Epithelial cell of prostate (primary cell): ENCODE data around the gene LIN9.
"Not testable (repeated sequence)": the region's sequence is repeated elsewhere in the genome, so short reads cannot be mapped to it uniquely, and the experiment has no call there.

ENCODE experiments used
- DNase-seq: peaks from one replicate; pipeline ENCODE4 v3.0.0-alpha.2; 2011; ENCODE audit warnings: low read depth, low spot score
- H3K27ac ChIP-seq: fragments of 450-650 bp; 2 replicates; pipeline ENCODE4 v1.5.1; 2017; ENCODE audit warnings: mild to moderate bottlenecking

The LIN9 gene, protein sequence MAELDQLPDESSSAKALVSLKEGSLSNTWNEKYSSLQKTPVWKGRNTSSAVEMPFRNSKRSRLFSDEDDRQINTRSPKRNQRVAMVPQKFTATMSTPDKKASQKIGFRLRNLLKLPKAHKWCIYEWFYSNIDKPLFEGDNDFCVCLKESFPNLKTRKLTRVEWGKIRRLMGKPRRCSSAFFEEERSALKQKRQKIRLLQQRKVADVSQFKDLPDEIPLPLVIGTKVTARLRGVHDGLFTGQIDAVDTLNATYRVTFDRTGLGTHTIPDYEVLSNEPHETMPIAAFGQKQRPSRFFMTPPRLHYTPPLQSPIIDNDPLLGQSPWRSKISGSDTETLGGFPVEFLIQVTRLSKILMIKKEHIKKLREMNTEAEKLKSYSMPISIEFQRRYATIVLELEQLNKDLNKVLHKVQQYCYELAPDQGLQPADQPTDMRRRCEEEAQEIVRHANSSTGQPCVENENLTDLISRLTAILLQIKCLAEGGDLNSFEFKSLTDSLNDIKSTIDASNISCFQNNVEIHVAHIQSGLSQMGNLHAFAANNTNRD

GRCh38 chr1:226308723-226309397, at the start of gene LIN9:
Gene LIN9, minus strand, starts transcription at chr1:226309164. Its CDS starts 25 bp downstream, at chr1:226309139.
- H3K27ac ChIP-seq, result no peak within 1 kb of the TSS

DNA sequence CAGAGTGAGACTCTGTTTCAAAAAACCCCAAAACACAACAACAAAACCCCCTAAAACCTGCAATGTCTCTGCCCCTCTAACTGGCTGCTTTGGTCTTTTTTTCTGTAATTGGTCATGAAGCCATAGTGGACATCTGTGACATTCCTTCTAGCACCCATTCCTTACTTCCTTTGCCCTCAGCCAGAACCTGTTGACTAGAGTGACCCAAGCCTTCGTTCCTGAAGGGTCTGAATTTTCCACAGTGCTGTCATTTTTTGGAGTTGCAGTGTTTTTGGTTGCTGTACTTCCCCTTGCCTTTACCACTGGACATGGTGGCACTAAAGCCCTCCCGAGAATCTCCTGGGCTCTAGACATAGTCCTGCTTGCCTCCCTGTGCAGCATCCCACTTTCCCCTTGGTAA, 48.5 kb upstream of the LIN9 start:
- DNase-seq, result no peak
- H3K27ac ChIP-seq, result no peak overlapping the region

More at GRCh38 chr1:226308723-226309397, at the start of gene LIN9:
- DNase-seq, result peak; percentile 55

DNA sequence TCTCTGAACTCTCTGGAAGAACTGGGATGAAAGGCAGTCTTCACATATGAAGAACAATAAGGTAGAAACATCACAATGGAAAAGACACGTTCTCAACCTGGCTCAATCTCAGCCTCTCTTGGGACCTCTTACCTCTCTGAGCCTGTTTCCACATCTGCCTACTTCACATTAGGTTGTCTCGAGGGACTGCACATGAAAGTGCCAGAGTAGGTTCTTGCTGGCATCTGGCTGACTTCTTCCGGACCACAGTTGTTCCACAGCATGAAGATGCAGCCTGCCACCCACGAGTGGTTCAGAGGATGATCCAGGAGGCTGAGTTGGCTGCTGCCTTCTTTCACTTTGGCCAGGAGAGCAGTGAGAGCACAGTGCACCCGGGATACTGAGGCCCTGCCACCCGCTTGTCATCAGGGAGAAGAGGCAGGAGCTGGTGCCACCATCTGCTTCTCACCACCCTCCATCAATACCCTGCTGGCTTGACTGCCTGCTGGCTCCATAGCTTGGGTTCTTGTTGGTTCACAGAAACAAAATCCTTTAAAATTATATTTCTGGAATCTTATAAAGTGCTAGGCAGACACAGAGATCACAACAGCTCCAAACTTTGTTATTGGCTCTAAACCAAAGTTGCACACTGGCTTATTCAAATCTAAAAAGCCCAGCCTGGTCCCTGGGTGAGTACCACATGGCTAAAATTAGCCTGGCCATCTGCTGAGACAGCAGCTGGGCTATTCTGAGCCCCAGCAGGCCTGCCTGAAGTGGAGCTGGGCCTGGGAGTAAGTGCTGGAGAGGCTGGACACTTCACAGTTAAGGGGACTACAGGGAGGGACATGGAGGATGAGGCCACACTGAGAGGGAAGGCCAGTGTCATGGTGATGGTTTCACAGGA, 46.9 kb upstream of the LIN9 start:
- no peak overlapping the region for H3K27ac ChIP-seq

GRCh38 chr1:226355016-226355415, 46.1 kb upstream of the LIN9 start:
- no peak for DNase-seq
- no peak overlapping the region for H3K27ac ChIP-seq

More for the DNA sequence above, 46.9 kb upstream of the LIN9 start:
- DNase-seq, result no peak

GRCh38 chr1:226353698-226354525, 44.9 kb upstream of the LIN9 start:
- no peak overlapping the region for H3K27ac ChIP-seq
- DNase-seq, result no peak

GRCh38 chr1:226351709-226352108, 42.7 kb upstream of the LIN9 start:
- no peak overlapping the region for H3K27ac ChIP-seq
- no peak for DNase-seq

- no peak overlapping the region for H3K27ac ChIP-seq
These were observed 41.5 kb upstream of the LIN9 start for GRCh38 chr1:226350519-226350865.

GRCh38 chr1:226349801-226350518, 41.0 kb upstream of the LIN9 start:
- no peak for DNase-seq
- H3K27ac ChIP-seq, result no peak overlapping the region

More at GRCh38 chr1:226350519-226350865, 41.5 kb upstream of the LIN9 start:
- no peak for DNase-seq

GRCh38 chr1:226349081-226349480, 40.1 kb upstream of the LIN9 start:
- no peak for DNase-seq
- H3K27ac ChIP-seq, result no peak overlapping the region

GRCh38 chr1:226344441-226345259, 35.7 kb upstream of the LIN9 start:
- no peak overlapping the region for H3K27ac ChIP-seq
- no peak for DNase-seq

GRCh38 chr1:226342656-226343055, 33.7 kb upstream of the LIN9 start:
- no peak for DNase-seq
- no peak overlapping the region for H3K27ac ChIP-seq

DNA sequence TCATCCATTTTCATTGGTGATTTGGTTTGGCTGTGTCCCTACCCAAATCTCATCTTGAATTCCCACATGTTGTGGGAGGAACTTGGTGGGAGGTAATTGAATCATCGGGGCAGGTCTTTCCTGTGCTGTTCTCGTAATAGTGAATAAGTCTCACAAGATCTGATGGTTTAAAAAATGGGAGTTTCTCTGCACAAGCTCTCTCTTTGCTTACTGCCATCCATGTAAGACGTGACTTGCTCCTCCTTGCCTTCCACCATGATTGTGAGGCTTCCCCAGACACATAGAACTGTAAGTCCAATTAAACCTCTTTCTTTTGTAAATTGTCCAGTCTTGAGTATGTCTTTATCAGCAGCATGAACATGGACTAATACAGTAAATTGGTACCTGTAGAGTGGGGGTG, 31.1 kb upstream of the LIN9 start:
- not testable (repeated sequence) for H3K27ac ChIP-seq, DNase-seq

DNA sequence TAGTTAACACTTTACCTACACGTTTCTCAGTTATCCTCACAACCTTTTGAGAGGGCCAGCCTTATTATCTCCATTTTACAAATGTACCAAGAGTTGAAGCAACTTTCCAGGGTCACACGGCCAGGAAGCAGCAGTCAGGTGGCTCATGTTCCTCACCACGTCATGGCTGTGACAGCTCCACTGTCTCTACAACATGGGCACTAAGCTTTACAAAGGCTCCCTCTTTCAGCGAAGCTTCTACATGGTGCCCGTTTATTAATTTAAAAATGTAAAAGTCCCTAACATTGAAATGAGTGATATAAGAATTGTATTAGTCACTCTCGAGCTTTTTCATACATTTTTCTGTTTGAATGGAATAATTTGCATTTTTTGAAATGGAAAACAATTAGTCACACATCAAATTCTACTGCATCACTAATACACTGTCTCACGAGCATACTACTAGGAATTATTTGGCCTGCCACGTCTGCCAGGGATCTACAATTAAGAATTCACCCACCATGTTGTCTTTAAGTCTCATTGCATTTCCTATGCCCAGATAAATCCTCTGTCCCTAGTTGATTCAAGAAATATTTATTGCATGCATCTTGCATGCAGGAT, 28.4 kb upstream of the LIN9 start:
- no peak overlapping the region for H3K27ac ChIP-seq
- DNase-seq, result no peak

- DNase-seq, result no peak
- H3K27ac ChIP-seq, result no peak overlapping the region
These were observed 26.7 kb upstream of the LIN9 start for GRCh38 chr1:226335661-226336060.

DNA sequence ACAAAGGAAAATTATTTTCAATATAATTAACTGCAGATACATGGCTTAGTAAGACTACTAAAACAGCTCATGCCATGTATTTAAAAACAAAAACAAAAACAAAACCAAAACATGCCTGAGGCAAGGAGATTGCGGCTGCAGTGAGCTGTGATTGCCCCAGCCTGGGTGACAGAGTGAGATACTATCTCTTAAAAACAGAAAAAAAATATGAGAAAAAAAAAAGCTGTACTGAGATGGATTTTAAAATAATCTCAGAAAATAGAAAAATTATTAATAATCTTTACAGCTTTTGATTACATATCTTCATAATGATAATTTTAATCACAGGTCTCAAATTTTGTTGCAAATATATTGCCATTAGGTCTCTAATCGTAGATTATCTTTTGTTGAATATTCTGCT, 24.0 kb upstream of the LIN9 start:
- no peak for DNase-seq
- no peak overlapping the region for H3K27ac ChIP-seq

DNA sequence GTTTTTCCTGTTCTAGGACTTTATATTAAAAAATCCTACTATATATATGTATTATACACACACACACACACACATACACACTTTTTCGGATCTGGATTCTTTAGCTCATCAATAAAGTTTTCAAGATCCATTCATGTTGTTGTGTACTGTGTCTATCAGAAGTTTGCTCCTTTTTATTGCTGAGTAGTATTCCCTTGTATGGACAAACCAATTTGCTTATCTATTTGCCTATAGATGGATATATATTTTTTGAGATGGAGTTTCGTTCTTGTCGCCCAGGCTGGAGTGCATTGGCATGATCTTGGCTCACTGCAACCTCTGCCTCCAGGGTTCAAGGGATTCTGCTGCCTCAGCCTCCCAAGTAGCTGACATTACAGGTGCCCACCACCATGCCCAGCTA, 20.3 kb upstream of the LIN9 start:
- no peak overlapping the region for H3K27ac ChIP-seq
- DNase-seq, result no peak

GRCh38 chr1:226327761-226328162, 18.8 kb upstream of the LIN9 start:
- no peak overlapping the region for H3K27ac ChIP-seq
- DNase-seq, result no peak

DNA sequence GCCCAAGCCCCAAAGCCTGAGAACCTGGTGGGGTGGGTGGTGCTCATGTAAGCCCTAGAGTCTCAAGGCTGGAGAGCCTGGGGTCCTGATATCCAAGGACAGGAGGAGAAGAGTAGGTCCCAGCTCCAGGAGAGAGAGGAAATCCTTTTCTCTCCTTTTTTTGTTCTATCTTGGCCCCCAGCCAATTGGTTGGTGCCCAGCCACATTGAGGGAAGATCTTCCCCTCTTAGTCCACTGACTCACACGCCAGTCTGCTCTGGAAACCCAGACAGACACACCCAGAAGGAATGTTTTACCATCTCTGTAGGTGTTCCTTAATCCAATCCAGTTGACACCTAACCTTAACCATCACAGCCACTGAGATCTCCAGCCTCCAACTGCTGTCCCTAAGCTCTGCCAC, 16.2 kb upstream of the LIN9 start:
- H3K27ac ChIP-seq, result no peak overlapping the region
- peak; percentile 27 for DNase-seq
